Body of pancreas (tissue), 4 donors: ENCODE measurements around the gene CSKMT.

Source experiments
- POLR2A ChIP-seq, 3 donors: fragments of 450-650 bp; IDR thresholded peaks; one replicate each; pipeline ENCODE4 v1.6.1; 2016; ENCODE audit warnings: antibody characterized with exemption in 3 of 3, mild to moderate bottlenecking in 2 of 3
- TF ChIP-seq, protein P1 (sequence below), 7 experiments: fragments of 450-650 bp in 4 of 7; fragments of 200-600 bp in 3 of 7; sonication (generic) in 3 of 7; IDR thresholded peaks; one replicate each; pipeline ENCODE4 v1.5.1; 2016 to 2019; ENCODE audit warnings: antibody characterized with exemption in 7 of 7

DNA sequence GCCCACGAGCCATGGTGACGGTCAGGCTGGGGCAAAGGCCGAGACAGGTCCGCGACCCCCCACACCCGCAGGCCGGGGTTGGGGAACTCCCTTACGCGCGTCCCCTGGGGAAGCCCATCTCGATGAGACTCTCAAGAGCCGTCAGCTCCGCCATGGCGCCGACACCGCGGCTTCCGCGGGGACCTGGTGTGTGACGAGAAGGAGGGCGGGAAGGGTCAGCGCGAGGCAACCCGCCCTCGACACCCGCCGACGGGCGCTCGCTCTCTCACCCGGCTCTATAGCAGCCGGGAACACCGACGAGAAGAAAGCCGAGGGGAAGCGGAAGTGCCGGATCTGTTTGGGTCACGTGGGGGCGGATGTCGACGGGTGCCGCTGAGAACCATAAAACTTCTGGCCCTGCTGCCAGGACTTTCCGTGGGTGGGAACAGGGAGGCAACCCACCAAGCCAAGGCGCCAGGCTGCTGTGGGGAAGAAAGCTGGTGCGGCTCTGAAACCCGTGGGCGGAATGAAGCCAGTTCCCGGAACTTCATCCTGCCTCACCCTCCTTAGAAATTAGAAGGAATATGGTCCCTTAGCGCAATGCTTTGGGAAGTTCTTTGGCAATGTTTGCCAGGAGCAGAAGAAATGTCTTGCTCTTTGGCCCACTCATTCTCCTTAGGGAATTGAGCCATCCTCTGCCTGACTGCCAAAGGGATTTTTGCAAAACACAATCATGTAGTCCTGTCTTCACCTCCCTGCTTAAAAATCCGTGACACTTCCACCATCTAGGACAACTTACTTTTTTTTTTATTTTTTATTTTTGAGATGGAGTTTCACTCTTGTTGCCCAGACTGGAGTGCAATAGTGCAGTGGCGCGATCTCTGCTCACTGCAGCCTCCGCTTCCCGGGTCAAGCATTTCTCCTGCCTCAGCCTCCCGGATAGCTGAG, 13.9 kb downstream of the CSKMT start, which contains the start of gene UBXN1:
- TF ChIP-seq POLR2A (IDR thresholded peaks at IDR 0.05) = peak; percentile 37 to 77 (median 71)
- TF ChIP-seq, protein P1, sequence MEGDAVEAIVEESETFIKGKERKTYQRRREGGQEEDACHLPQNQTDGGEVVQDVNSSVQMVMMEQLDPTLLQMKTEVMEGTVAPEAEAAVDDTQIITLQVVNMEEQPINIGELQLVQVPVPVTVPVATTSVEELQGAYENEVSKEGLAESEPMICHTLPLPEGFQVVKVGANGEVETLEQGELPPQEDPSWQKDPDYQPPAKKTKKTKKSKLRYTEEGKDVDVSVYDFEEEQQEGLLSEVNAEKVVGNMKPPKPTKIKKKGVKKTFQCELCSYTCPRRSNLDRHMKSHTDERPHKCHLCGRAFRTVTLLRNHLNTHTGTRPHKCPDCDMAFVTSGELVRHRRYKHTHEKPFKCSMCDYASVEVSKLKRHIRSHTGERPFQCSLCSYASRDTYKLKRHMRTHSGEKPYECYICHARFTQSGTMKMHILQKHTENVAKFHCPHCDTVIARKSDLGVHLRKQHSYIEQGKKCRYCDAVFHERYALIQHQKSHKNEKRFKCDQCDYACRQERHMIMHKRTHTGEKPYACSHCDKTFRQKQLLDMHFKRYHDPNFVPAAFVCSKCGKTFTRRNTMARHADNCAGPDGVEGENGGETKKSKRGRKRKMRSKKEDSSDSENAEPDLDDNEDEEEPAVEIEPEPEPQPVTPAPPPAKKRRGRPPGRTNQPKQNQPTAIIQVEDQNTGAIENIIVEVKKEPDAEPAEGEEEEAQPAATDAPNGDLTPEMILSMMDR (IDR thresholded peaks at IDR 0.05) = no peak
